Fibroblast of lung (primary cell): ENCODE data around the gene APMAP. TPM values are rescaled to one million over a fixed set of nuclear protein-coding genes. Genes with fewer than 3 reads are reported as not detected.

ENCODE experiments used
- DNase-seq, 2 donors: peaks; one replicate each; pipeline versions ENCODE4 v3.0.0 to v3.0.0-alpha.2; 2010; ENCODE audit warnings: low read depth in 2 of 2
- H2AFZ ChIP-seq: 2 replicates; pipeline ENCODE4 v1.5.1; 2012; ENCODE audit warnings: low read length, control low read depth, inconsistent platforms
- H3K27ac ChIP-seq: 2 replicates; pipeline ENCODE4 v1.5.1; 2011; ENCODE audit warnings: low read length, control low read depth; ENCODE audit not compliant: insufficient read depth
- H3K27me3 ChIP-seq: 2 replicates; pipeline ENCODE4 v1.5.1; 2011; ENCODE audit warnings: mild to moderate bottlenecking, low read length; ENCODE audit not compliant: control insufficient read depth, insufficient read depth
- H3K36me3 ChIP-seq: 2 replicates; pipeline ENCODE4 v1.5.1; 2011; ENCODE audit warnings: low read length; ENCODE audit not compliant: control insufficient read depth, insufficient read depth
- H3K4me1 ChIP-seq: 2 replicates; pipeline ENCODE4 v1.5.1; 2011; ENCODE audit warnings: low read length; ENCODE audit not compliant: control insufficient read depth, insufficient read depth; ENCODE audit errors: extremely low read depth
- H3K4me2 ChIP-seq: 2 replicates; pipeline ENCODE4 v1.5.1; 2011; ENCODE audit warnings: low read length, control low read depth; ENCODE audit not compliant: insufficient read depth; ENCODE audit errors: extremely low read depth
- H3K4me3 ChIP-seq, 4 experiments: fragments of 200-600 bp in 1 of 4; sonication (generic) in 1 of 4; replicated peaks in 1 of 4; 2 replicates each; pipeline ENCODE4 v1.5.1; 2011 to 2016; ENCODE audit warnings: low read length in 4 of 4, low read depth in 3 of 4, mild to moderate bottlenecking in 3 of 4, control low read depth in 2 of 4, inconsistent platforms in 1 of 4, mixed read lengths in 1 of 4; ENCODE audit not compliant: insufficient read depth in 1 of 4; ENCODE audit errors: control extremely low read depth in 1 of 4
- H3K79me2 ChIP-seq: 2 replicates; pipeline ENCODE4 v1.5.1; 2012; ENCODE audit warnings: mild to moderate bottlenecking, low read length, inconsistent platforms; ENCODE audit not compliant: control insufficient read depth, insufficient read depth
- H3K9ac ChIP-seq: 2 replicates; pipeline ENCODE4 v1.5.1; 2011; ENCODE audit warnings: mild to moderate bottlenecking, low read length, control low read depth; ENCODE audit not compliant: insufficient read depth
- H3K9me3 ChIP-seq: 2 replicates; pipeline ENCODE4 v1.5.1; 2012; ENCODE audit warnings: low read depth, low read length; ENCODE audit not compliant: control insufficient read depth, insufficient read depth
- H4K20me1 ChIP-seq: 2 replicates; pipeline ENCODE4 v1.5.1; 2011; ENCODE audit warnings: low read length; ENCODE audit not compliant: control insufficient read depth, insufficient read depth; ENCODE audit errors: extremely low read depth
- CTCF ChIP-seq, 2 donors: IDR thresholded peaks in 1 of 2; conservative IDR thresholded peaks in 1 of 2; 1 replicate in 1 of 2; 2 replicates in 1 of 2; pipeline ENCODE4 v1.5.1; 2011 to 2012; ENCODE audit warnings: low read length in 2 of 2, control low read depth in 1 of 2, inconsistent platforms in 1 of 2, low read depth in 1 of 2, mild to moderate bottlenecking in 1 of 2
- EZH2 ChIP-seq: IDR thresholded peaks from 2 replicates; pipeline ENCODE4 v1.5.1; 2012; ENCODE audit warnings: low read length, control low read depth, mild to moderate bottlenecking; ENCODE audit errors: missing control alignments
- polyA plus RNA-seq, 2 donors: library from polyadenylated mRNA; depleted of rRNA in 1 of 2; stranded (reverse) in 1 of 2; unstranded in 1 of 2; fragments of >200 nt; gene quantifications; 2 replicates each; pipeline ENCODE4 v1.2.1, GENCODE V29; 2011 to 2012; ENCODE audit warnings: missing spikeins in 1 of 2
- total RNA-seq: library from RNA; depleted of rRNA; stranded (reverse); fragments of >200 nt; gene quantifications from 2 replicates; pipeline ENCODE4 v1.2.1, GENCODE V29; 2014

Gene APMAP
- total and polyA plus RNA-seq, 2 donors (not counting 1 experiment from before 2014, with no cell fraction given), result 72.5 to 104 TPM

GRCh38 chr20:24918579-24919566 is 73.7 kb downstream of the APMAP start:
- Histone ChIP-seq H3K4me2 (no peak overlapping the region), H3K4me3 (no peak overlapping the region), H3K9ac (no peak overlapping the region), H3K27ac (no peak overlapping the region), H3K9me3 (no peaks in the 10 kb centered on the region), H3K4me1 (no peaks in the 10 kb centered on the region), H3K79me2 (no peaks in the 10 kb centered on the region), H2AFZ (no peak overlapping the region), H3K27me3 (no peaks in the 10 kb centered on the region), H3K36me3 (no peaks in the 10 kb centered on the region), H4K20me1 (no peaks in the 10 kb centered on the region)
- DNase-seq, result no peak
- TF ChIP-seq CTCF (conservative IDR thresholded peaks at IDR 0.05 in 1 of 2, IDR thresholded peaks at IDR 0.05 in 1 of 2; ENCODE audit: low read depth in 1 of 2, low read length in 2 of 2) (no peak), EZH2 (no peak)

GRCh38 chr20:24917797-24918578 is 74.6 kb downstream of the APMAP start:
- Histone ChIP-seq H4K20me1 (no peaks in the 10 kb centered on the region), H3K9me3 (no peaks in the 10 kb centered on the region), H3K4me1 (no peaks in the 10 kb centered on the region), H3K4me3 (no peak overlapping the region), H3K4me2 (no peak overlapping the region), H3K9ac (no peak overlapping the region), H3K79me2 (no peaks in the 10 kb centered on the region), H3K27ac (no peak overlapping the region), H3K36me3 (no peaks in the 10 kb centered on the region), H2AFZ (no peak overlapping the region), H3K27me3 (no peaks in the 10 kb centered on the region)
- peak; percentile 49 to 68 for DNase-seq
- no peak for TF ChIP-seq EZH2
- peak; percentile 76 to 79 for TF ChIP-seq CTCF (conservative IDR thresholded peaks at IDR 0.05 in 1 of 2, IDR thresholded peaks at IDR 0.05 in 1 of 2; ENCODE audit: low read depth in 1 of 2, low read length in 2 of 2)

GRCh38 chr20:24917056-24917455 is 75.5 kb downstream of the APMAP start:
- TF ChIP-seq EZH2, result no peak
- TF ChIP-seq CTCF (conservative IDR thresholded peaks at IDR 0.05 in 1 of 2, IDR thresholded peaks at IDR 0.05 in 1 of 2; ENCODE audit: low read depth in 1 of 2, low read length in 2 of 2), result no peak
- no peaks in the 10 kb centered on the region for H3K27me3 ChIP-seq

More at GRCh38 chr20:24917056-24917455, 75.5 kb downstream of the APMAP start:
- Histone ChIP-seq H3K79me2 (no peaks in the 10 kb centered on the region), H3K4me1 (no peaks in the 10 kb centered on the region), H3K9ac (no peak overlapping the region), H3K9me3 (no peaks in the 10 kb centered on the region), H3K4me2 (no peak overlapping the region), H3K36me3 (no peaks in the 10 kb centered on the region), H4K20me1 (no peaks in the 10 kb centered on the region), H2AFZ (no peak overlapping the region), H3K4me3 (no peak overlapping the region), H3K27ac (no peak overlapping the region)
- DNase-seq, result no peak
